Measurements from ENCODE around the gene PIEZO1. TPM values are rescaled to one million over a fixed set of nuclear protein-coding genes. Genes with fewer than 3 reads are reported as not detected.
"Not testable (repeated sequence)": the region's sequence is repeated elsewhere in the genome, so short reads cannot be mapped to it uniquely, and the experiment has no call there.

PIEZO1 gene, protein sequence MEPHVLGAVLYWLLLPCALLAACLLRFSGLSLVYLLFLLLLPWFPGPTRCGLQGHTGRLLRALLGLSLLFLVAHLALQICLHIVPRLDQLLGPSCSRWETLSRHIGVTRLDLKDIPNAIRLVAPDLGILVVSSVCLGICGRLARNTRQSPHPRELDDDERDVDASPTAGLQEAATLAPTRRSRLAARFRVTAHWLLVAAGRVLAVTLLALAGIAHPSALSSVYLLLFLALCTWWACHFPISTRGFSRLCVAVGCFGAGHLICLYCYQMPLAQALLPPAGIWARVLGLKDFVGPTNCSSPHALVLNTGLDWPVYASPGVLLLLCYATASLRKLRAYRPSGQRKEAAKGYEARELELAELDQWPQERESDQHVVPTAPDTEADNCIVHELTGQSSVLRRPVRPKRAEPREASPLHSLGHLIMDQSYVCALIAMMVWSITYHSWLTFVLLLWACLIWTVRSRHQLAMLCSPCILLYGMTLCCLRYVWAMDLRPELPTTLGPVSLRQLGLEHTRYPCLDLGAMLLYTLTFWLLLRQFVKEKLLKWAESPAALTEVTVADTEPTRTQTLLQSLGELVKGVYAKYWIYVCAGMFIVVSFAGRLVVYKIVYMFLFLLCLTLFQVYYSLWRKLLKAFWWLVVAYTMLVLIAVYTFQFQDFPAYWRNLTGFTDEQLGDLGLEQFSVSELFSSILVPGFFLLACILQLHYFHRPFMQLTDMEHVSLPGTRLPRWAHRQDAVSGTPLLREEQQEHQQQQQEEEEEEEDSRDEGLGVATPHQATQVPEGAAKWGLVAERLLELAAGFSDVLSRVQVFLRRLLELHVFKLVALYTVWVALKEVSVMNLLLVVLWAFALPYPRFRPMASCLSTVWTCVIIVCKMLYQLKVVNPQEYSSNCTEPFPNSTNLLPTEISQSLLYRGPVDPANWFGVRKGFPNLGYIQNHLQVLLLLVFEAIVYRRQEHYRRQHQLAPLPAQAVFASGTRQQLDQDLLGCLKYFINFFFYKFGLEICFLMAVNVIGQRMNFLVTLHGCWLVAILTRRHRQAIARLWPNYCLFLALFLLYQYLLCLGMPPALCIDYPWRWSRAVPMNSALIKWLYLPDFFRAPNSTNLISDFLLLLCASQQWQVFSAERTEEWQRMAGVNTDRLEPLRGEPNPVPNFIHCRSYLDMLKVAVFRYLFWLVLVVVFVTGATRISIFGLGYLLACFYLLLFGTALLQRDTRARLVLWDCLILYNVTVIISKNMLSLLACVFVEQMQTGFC (N-terminal part only)
- 77.6 and 88.5 TPM in 2 replicates for total RNA-seq (2014; rRNA removed; shearing (Covaris generic); ENCODE audit: low replicate concordance)

DNA sequence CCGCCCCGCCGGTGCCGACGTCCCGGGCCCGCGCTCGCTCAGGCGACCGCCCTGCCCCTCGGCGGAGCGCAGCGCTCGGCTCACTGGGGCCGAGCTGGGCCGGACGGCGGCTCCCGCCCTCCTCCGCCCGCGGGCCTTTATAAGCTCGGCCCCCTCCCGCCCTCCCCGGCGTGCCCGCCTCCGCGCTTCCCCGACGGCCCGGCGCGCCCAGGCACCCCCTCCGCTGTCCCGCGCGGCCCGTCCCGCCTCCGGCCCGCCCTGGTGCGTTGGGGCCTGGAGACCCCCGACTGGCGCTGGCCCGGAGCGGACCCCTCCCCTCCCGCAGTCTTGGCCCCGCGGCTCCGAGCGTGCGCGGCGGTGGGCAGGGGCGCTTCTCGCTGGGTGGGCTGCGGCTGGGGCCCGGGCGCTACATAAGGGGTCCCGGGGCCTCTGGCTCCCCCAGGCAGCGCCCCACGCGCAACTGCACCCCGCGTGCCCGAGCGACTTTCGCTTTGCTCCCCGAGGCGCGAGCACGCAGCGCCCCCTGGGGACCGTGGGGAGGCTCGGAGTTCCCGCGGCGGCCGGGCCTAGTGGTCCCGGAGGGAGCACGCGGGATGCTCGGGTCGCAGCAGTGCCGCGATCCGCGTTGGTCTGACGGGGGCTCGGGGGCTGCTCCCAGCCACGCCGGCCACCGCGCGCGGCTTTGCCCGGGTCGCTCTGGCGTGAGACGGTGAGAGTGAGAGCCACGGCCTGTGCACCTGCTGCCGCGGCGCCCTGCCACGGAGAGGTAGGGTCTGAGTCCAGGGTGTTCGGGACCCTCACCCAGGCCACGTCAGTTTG lies at the start of gene PIEZO1:
TSS of gene PIEZO1 (minus strand) at position 115 of the 819 bp plus-strand sequence. CDS start 256 bp downstream, outside the sequence.
- no peaks in the 10 kb centered on the region for H3K9me3 ChIP-seq
- DNase-seq: peak; percentile 64
- no peaks in the 10 kb centered on the region for H3K36me3 ChIP-seq
- peak within 1 kb of the TSS; percentile 65 for H3K4me3 ChIP-seq
- no peaks in the 10 kb centered on the region for H3K27me3 ChIP-seq

DNA sequence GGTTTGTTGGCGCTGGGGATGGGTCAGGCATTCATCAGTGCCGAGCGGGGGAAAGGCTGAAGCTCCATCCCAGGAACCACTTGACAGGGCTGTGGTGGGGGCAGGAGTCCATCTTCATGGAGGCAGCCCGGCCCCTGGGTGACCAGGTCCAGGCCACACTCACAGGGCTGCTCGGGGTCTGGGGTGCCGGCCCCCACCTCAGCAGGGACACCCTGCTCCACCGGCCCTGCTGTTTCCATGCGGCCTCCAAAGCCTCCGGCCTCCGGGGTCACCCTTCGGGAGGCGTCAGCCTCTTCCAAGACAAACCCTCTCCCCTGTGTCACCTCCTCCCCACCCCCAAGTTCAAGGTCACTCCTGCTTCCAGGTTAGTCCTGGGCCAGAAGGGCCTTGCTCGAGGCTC lies 49.6 kb upstream of the PIEZO1 start:
- DNase-seq: no peak
- H3K27me3 ChIP-seq: no peaks in the 10 kb centered on the region
- H3K9me3 ChIP-seq: no peaks in the 10 kb centered on the region
- no peak overlapping the region for H3K4me3 ChIP-seq
- H3K36me3 ChIP-seq: no peaks in the 10 kb centered on the region

DNA sequence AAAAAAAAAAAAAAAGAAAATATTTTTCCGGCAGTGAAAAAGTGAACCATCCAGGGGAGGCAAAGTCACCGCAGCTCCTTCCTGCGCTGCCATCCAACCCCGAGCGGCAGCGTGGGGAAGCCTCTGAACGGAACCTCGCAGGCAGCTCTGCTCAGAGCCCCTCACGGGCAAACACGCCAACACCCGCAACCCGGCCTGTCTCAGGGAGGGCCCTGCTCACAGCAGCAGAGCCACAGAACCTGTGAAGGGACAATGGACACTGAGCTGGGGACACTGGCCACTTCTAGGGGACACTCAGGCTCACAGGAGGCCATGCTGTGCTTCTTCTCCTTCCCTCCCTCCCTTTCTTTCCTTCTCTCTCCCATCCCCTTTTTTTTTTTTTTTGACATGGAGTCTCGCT lies 48.1 kb upstream of the PIEZO1 start:
- no peaks in the 10 kb centered on the region for H3K36me3 ChIP-seq
- no peaks in the 10 kb centered on the region for H3K27me3 ChIP-seq
- no peak for DNase-seq
- no peak overlapping the region for H3K4me3 ChIP-seq
- no peaks in the 10 kb centered on the region for H3K9me3 ChIP-seq

DNA sequence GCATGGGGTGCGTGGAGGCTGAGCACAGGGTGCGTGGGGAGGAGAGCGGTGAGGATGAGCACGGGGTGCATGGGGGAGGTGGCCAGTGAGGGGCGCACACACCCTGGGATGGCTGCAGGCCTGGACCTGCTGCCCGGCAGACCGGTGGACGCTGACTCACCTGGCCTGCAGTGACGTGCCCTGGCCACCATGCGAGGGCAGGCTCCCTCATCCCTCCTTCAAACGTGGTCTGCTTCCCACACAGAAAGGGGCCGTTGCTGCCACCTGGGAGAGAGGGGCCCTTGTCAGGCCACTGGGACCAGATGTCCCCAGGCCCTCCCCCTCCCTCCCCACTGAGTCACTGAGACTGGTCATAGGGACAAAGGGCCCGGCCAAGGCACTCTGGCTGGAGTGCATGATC lies 46.8 kb upstream of the PIEZO1 start:
- H3K36me3 ChIP-seq: no peaks in the 10 kb centered on the region
- DNase-seq: no peak
- H3K27me3 ChIP-seq: no peaks in the 10 kb centered on the region
- no peak overlapping the region for H3K4me3 ChIP-seq
- H3K9me3 ChIP-seq: no peaks in the 10 kb centered on the region

DNA sequence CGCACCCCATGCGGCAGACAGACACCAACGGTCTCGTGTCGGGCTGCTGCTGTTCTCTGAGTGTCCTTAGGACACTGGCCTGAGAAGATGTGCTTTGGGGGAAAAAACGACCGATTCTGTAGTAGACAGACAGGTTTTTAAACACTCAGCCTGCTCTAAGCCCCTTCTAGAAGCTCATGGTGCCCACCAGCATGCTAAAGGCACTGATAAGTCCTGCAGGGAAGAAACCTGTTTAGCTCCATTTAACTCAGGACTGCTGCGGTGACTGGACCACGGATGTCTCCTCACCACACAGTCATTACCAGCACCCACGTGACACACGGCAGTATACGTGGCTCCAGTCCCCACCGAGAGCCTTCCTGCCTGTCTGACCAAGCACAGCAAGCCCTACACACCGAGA lies 45.8 kb upstream of the PIEZO1 start:
- no peak for DNase-seq
- Histone ChIP-seq H3K36me3 (no peaks in the 10 kb centered on the region), H3K27me3 (no peaks in the 10 kb centered on the region), H3K4me3 (no peak overlapping the region), H3K9me3 (no peaks in the 10 kb centered on the region)

DNA sequence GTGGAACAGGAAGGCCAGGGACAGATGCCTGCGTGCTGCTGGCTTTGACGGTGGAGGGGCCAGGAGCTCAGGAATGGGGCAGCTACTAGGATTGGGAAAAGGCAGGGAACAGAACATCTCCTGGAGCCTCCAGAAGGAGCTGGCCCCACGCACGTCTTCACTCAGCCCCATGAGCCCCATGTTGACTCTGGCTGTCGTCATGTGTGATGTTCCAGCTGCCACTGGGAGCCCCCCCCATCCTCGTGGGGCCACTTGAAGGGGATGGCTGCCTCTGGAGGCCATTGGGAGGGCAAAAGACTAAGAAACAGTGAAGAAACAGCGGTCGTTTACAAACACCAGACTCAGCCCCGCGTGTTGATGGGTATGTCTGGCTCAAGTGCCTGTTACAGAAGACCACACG lies 45.2 kb upstream of the PIEZO1 start:
- no peaks in the 10 kb centered on the region for H3K36me3 ChIP-seq
- DNase-seq: no peak
- H3K4me3 ChIP-seq: no peak overlapping the region
- H3K9me3 ChIP-seq: no peaks in the 10 kb centered on the region
- no peaks in the 10 kb centered on the region for H3K27me3 ChIP-seq

DNA sequence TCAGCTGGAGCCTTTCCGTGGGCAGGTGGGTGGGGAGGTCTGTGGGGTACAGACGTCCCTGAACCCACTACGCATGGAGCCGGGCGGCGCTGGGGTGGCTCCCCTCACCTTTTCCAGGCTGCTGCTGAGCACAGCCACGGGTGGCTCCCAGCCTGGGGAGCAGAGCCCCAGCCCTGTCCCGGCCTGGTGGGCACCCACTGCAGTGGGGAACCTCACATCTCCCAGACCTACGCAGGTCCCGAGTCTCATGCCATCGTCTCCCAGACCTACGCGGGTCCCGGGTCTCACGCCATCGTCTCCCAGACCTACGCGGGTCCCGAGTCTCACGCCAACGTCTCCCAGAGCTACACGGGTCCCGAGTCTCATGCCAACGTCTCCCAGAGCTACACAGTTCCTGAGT lies 43.7 kb upstream of the PIEZO1 start:
- H3K4me3 ChIP-seq: no peak overlapping the region
- DNase-seq: no peak

DNA sequence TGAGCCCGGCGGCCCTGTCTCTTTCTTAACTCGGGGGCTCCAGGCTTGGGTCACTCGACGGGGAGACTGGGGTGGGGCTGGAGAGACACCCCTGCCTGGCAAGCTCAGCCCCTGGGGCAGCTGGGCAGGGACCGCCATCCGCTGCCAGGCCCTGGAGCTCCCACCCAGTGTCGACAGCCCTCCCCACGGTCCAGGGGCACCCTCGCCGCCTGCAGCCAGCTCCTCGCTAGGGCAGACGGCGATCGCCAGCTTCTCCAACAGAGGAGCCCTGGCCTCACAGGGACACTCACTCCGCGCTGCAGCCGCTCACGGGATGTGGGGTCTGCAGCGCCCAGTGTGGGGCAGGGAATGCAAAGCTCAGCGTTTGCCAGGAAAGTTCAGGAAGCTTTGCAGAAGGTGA lies 42.7 kb upstream of the PIEZO1 start:
- H3K4me3 ChIP-seq: no peak overlapping the region
- no peaks in the 10 kb centered on the region for H3K36me3 ChIP-seq
- DNase-seq: no peak
- H3K27me3 ChIP-seq: no peaks in the 10 kb centered on the region
- H3K9me3 ChIP-seq: no peaks in the 10 kb centered on the region

More for the DNA sequence above, 43.7 kb upstream of the PIEZO1 start:
- Histone ChIP-seq H3K9me3 (no peaks in the 10 kb centered on the region), H3K27me3 (no peaks in the 10 kb centered on the region), H3K36me3 (no peaks in the 10 kb centered on the region)

DNA sequence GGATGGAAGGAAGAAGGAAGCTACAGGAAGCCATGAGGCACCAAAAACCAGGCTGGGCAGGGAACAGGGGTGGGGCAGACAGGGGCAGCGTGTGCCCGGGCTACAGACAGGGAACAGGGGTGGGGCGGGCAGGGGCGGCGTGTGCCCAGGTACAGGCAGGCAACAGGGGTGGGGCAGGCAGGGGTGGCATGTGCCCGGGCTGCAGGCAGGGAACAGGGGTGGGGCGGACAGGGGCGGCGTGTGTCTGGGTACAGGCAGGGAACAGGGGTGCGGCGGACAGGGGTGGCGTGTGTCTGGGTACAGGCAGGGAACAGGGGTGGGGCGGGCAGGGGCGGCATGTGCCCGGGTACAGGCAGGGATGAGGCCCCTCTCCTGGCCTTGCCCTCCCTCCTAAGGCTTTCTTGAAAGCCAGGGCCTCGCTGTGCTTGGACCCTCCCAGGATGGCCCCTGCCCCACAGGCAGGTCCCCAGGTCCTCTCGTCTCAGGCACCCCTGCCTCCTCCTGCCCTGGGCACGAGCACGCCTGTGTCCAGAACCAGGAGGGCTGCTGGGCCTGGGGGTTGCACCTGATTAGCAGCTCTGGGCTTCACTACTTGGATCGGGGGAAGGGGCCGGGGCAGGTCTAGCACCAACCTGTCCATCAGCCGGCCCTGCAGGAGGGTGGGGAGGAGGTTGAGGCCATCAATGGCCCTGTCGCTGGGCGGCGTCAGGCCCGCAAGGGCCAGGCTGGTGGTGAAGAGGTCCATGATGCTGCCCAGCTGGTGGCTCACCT lies 41.2 kb upstream of the PIEZO1 start:
- no peaks in the 10 kb centered on the region for H3K36me3 ChIP-seq
- H3K27me3 ChIP-seq: no peaks in the 10 kb centered on the region
- DNase-seq: no peak
- no peak overlapping the region for H3K4me3 ChIP-seq
- H3K9me3 ChIP-seq: no peaks in the 10 kb centered on the region

DNA sequence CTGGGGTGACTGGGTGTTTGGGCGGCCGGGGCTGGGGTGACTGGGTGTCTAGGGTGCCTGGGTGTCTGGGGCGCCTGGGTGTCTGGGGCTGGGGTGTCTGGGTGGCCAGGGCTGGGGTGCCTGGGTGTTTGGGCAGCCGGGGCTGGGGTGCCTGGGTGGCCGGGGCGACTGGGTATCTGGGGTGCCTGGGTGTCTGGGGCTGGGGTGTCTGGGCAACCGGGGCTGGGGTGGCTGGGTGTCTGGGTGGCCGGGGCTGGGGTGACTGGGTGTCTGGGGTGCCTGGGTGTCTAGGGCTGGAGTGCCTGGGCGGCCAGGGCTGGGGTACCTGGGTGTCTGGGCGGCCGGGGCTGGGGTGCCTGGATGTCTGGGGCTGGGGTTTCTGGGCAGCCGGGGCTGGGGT lies 40.1 kb upstream of the PIEZO1 start:
- no peak overlapping the region for H3K4me3 ChIP-seq
- H3K36me3 ChIP-seq: no peaks in the 10 kb centered on the region
- H3K27me3 ChIP-seq: no peaks in the 10 kb centered on the region
- H3K9me3 ChIP-seq: no peaks in the 10 kb centered on the region
- no peak for DNase-seq

DNA sequence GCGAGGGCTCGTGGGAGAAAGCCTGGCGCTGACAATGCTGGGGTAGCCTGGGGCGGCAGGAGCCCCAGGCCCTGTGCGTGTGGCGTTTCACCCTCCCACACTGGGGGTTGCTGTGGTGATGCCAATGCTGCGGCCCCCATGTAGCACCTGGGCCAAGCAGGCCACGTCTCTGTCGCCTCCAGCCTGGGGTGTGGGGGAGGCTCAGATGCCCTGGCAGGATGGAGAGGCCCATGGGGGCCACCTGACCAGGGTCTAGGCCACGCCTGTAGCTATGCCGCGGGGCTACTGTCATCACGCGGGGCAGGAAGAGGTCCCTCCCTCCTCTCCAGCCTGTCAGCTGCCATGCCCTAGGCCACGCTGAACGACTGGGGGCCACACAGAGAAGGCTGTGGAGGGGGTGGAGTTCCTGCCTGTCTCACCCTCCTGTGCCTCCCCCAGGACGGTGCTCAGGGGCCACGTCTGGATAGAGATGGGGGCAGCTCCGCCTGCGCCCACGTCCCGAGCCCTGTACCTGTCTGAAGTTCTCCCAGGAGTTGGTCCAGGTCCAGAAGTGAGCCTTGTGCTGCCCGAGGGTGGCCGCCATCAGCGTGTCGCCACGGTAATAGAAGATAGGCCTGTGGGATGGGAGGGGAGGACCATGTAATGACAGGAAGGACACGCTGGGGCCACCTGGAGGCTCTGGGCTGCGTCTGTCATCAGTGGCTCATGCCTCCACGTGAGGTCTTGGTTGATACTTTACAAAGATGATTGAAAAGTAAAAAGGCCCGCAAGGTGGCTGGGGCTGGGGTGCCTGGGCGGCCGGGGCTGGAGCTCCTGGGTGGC lies 39.4 kb upstream of the PIEZO1 start:
- Histone ChIP-seq H3K27me3 (no peaks in the 10 kb centered on the region), H3K9me3 (no peaks in the 10 kb centered on the region), H3K4me3 (no peak overlapping the region), H3K36me3 (no peaks in the 10 kb centered on the region)
- DNase-seq: no peak

DNA sequence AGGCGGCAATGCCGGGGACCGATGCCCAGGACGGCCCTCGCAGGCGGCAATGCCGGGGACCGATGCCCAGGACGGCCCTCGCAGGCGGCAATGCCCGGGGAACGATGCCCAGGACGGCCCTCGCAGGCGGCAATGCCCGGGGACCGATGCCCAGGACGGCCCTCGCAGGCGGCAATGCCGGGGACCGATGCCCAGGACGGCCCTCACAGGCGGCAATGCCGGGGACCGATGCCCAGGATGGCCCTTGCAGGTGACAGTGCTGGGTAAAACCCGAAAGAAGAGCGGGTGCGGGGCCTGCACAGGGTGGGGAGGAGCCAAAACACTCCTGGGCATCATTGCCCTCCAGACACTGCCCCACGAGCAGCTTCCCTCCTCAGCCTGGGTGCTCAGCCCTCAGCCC lies 38.6 kb upstream of the PIEZO1 start:
- not testable (repeated sequence) for H3K9me3 ChIP-seq, DNase-seq, H3K27me3 ChIP-seq, H3K4me3 ChIP-seq, H3K36me3 ChIP-seq

DNA sequence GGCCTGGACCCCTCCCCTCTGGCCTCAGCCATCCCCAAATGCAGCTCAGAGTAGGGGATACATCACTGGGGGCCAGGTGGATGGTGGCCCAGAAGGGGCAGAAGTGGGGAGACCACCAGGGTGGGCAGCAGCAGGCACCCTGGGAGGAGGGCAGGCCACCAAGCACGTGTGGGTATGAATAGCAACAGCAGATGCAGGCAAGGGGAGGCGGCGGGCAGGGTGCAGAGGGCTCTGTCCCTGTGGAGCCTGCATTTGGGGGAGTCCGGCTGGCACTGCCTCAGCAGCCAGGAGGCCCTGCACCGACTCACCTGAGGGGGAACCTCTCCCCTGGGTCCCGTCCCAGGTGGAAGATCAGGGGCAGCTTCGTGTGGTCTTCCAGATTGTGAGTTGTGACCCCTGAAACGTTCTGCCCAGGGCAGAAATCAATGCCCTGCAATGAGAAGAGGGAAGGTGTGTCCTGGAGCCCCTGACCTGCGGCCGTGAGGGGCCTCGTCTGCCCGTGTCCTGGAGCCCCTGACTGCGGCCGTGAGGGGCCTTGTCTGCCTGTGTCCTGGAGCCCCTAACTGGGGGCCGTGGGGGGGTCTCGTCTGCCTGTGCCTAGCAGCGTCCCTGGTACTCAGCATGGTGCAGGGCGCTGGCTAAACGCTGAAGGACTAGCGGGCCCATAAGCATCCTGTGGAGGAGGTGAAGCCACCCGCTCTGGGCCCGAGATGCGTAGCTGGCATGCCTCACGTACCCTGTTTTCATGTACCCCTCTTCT lies 37.4 kb upstream of the PIEZO1 start:
- H3K36me3 ChIP-seq: no peaks in the 10 kb centered on the region
- H3K9me3 ChIP-seq: no peaks in the 10 kb centered on the region
- H3K27me3 ChIP-seq: no peaks in the 10 kb centered on the region
- DNase-seq: no peak
- no peak overlapping the region for H3K4me3 ChIP-seq

DNA sequence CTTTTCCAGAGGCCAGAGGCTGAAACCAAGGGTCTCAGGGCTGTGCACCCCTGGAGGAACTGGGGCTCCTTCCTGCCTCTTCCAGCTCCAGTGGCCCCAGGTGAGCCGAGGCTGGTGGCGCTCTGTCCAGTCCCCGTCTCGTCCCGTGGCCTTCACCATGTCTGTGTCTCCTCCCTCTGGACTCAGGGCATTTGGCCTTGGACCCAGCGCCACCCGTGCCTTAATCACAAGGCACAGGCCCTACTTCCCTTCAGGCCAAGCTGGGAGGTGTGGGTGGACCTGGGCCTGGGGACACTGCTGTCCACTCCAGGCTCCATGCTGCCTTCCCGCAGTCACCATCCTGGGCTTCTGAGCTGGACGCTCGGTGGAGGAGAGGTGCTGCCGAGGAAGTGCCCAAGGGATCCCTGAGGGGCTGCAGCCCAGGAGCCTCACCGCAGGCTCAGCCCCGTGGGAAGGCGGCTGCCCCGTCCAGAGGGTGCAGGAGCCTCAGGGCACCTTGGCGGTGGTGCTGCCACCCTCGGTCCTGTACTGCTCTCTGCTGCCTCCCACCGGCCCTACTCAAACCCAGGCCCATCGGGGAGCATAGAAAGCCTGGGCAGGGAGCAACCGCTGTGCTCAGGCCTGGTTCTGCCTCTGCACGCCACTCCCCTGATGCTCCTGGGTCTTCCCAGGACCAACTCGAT lies 36.3 kb upstream of the PIEZO1 start:
- Histone ChIP-seq H3K9me3 (no peaks in the 10 kb centered on the region), H3K36me3 (no peaks in the 10 kb centered on the region), H3K4me3 (no peak overlapping the region), H3K27me3 (no peaks in the 10 kb centered on the region)
- DNase-seq: no peak

Measured in MG63 (cell line).